Activated CD4-positive, alpha-beta T cell treated with anti-CD3 and anti-CD28 coated beads, Interleukin-2, amount 10 ng/mL, durations not matched to agents 24 days and 14 days (primary cell): ENCODE results near the gene DDA1. TPM values are rescaled to one million over a fixed set of nuclear protein-coding genes. Genes with fewer than 3 reads are reported as not detected.
"Not testable (repeated sequence)": the region's sequence is repeated elsewhere in the genome, so short reads cannot be mapped to it uniquely, and the experiment has no call there.

Source experiments
- DNase-seq: peaks from one replicate; pipeline ENCODE4 v3.0.0; 2022
- H3K27ac Mint-ChIP-seq: one replicate; pipeline ENCODE4 v1.8.0; 2022; ENCODE audit warnings: mild to moderate bottlenecking, mixed read lengths
- H3K27me3 Mint-ChIP-seq: one replicate; pipeline ENCODE4 v1.8.0; 2022; ENCODE audit warnings: mixed read lengths
- H3K36me3 Mint-ChIP-seq: one replicate; pipeline ENCODE4 v1.8.0; 2022; ENCODE audit warnings: low read depth, mild to moderate bottlenecking, mixed read lengths
- H3K4me1 Mint-ChIP-seq: one replicate; pipeline ENCODE4 v1.8.0; 2021; ENCODE audit warnings: mixed read lengths
- H3K4me3 Mint-ChIP-seq: one replicate; pipeline ENCODE4 v1.8.0; 2022; ENCODE audit warnings: mild to moderate bottlenecking, moderate library complexity, mixed read lengths
- H3K9me3 Mint-ChIP-seq: one replicate; pipeline ENCODE4 v1.8.0; 2021; ENCODE audit warnings: mixed read lengths
- intact Hi-C: fragments of 100-400 bp; cut with micrococcal nuclease; formaldehyde crosslinking; loops from one replicate; pipeline ENCODE4 v1.15.1; 2023
- total RNA-seq: library from RNA; stranded (reverse); gene quantifications from 2 replicates; pipeline ENCODE4 v1.2.3, GENCODE V29; 2022

Gene DDA1
- total RNA-seq, 1 donor from 2014 or later: 38.2 TPM

- Mint-ChIP-seq H3K27ac (no peak overlapping the region), H3K4me1 (peaks cover 9% of the 10 kb centered on the region), H3K4me3 (no peak overlapping the region), H3K27me3 (peaks cover 4% of the 10 kb centered on the region), H3K9me3 (no peaks in the 10 kb centered on the region), H3K36me3 (peaks cover under 1% of the 10 kb centered on the region)
- intact Hi-C loops: no loop called here
- DNase-seq: no peak
Measured at GRCh38 chr19:17347877-17348276, 38.5 kb downstream of the DDA1 start.

- H3K4me1 Mint-ChIP-seq: peaks cover 9% of the 10 kb centered on the region
- no peaks in the 10 kb centered on the region for H3K36me3 Mint-ChIP-seq
- no peaks in the 10 kb centered on the region for H3K9me3 Mint-ChIP-seq
- intact Hi-C loops: no loop called here
- peaks cover 4% of the 10 kb centered on the region for H3K27me3 Mint-ChIP-seq
- peak overlapping the region; percentile 23 for H3K4me3 Mint-ChIP-seq
- H3K27ac Mint-ChIP-seq: no peak overlapping the region
- no peak for DNase-seq
Measured at GRCh38 chr19:17348700-17349099, 39.3 kb downstream of the DDA1 start.

- peaks cover 4% of the 10 kb centered on the region for H3K4me1 Mint-ChIP-seq
- no peaks in the 10 kb centered on the region for H3K36me3 Mint-ChIP-seq
- intact Hi-C loops: no loop called here
- H3K27ac Mint-ChIP-seq: no peak overlapping the region
- H3K4me3 Mint-ChIP-seq: no peak overlapping the region
- no peak for DNase-seq
- no peaks in the 10 kb centered on the region for H3K9me3 Mint-ChIP-seq
- H3K27me3 Mint-ChIP-seq: peaks cover 4% of the 10 kb centered on the region
Measured at GRCh38 chr19:17351815-17352435, 42.6 kb downstream of the DDA1 start.

GRCh38 chr19:17352608-17353280 lies 43.4 kb downstream of the DDA1 start:
- DNase-seq: no peak
- intact Hi-C loops: no loop called here
- H3K4me1 Mint-ChIP-seq: peaks cover 4% of the 10 kb centered on the region
- peaks cover 4% of the 10 kb centered on the region for H3K27me3 Mint-ChIP-seq
- no peaks in the 10 kb centered on the region for H3K36me3 Mint-ChIP-seq
- H3K9me3 Mint-ChIP-seq: no peaks in the 10 kb centered on the region
- no peak overlapping the region for H3K27ac Mint-ChIP-seq
- H3K4me3 Mint-ChIP-seq: no peak overlapping the region

GRCh38 chr19:17353386-17353785 lies 44.0 kb downstream of the DDA1 start:
- peaks cover 2% of the 10 kb centered on the region for H3K27me3 Mint-ChIP-seq
- intact Hi-C loops: no loop called here
- no peaks in the 10 kb centered on the region for H3K36me3 Mint-ChIP-seq
- H3K4me3 Mint-ChIP-seq: no peak overlapping the region
- DNase-seq: no peak
- H3K9me3 Mint-ChIP-seq: no peaks in the 10 kb centered on the region
- H3K4me1 Mint-ChIP-seq: peaks cover 4% of the 10 kb centered on the region
- no peak overlapping the region for H3K27ac Mint-ChIP-seq

- Mint-ChIP-seq H3K27me3 (peaks cover under 1% of the 10 kb centered on the region), H3K4me1 (no peaks in the 10 kb centered on the region), H3K27ac (no peak overlapping the region), H3K9me3 (no peaks in the 10 kb centered on the region), H3K4me3 (no peak overlapping the region), H3K36me3 (no peaks in the 10 kb centered on the region)
- intact Hi-C loops: no loop called here
- no peak for DNase-seq
Measured at GRCh38 chr19:17357078-17357666, 47.8 kb downstream of the DDA1 start.

GRCh38 chr19:17357724-17358123 lies 48.4 kb downstream of the DDA1 start:
- no peaks in the 10 kb centered on the region for H3K4me1 Mint-ChIP-seq
- no peaks in the 10 kb centered on the region for H3K36me3 Mint-ChIP-seq
- intact Hi-C loops: no loop called here
- no peaks in the 10 kb centered on the region for H3K9me3 Mint-ChIP-seq
- no peak overlapping the region for H3K4me3 Mint-ChIP-seq
- H3K27me3 Mint-ChIP-seq: peaks cover 6% of the 10 kb centered on the region
- no peak for DNase-seq
- no peak overlapping the region for H3K27ac Mint-ChIP-seq

- no peaks in the 10 kb centered on the region for H3K36me3 Mint-ChIP-seq
- H3K4me3 Mint-ChIP-seq: no peak overlapping the region
- intact Hi-C loops: no loop called here
- H3K27me3 Mint-ChIP-seq: peaks cover 7% of the 10 kb centered on the region
- H3K9me3 Mint-ChIP-seq: no peaks in the 10 kb centered on the region
- DNase-seq: no peak
- H3K4me1 Mint-ChIP-seq: no peaks in the 10 kb centered on the region
- no peak overlapping the region for H3K27ac Mint-ChIP-seq
Measured at GRCh38 chr19:17358395-17358794, 49.0 kb downstream of the DDA1 start.

- intact Hi-C loops: no loop called here
- no peaks in the 10 kb centered on the region for H3K4me1 Mint-ChIP-seq
- H3K9me3 Mint-ChIP-seq: no peaks in the 10 kb centered on the region
- no peak overlapping the region for H3K27ac Mint-ChIP-seq
- no peaks in the 10 kb centered on the region for H3K36me3 Mint-ChIP-seq
- H3K4me3 Mint-ChIP-seq: no peak overlapping the region
- DNase-seq: no peak
- H3K27me3 Mint-ChIP-seq: peaks cover 8% of the 10 kb centered on the region
Measured at GRCh38 chr19:17359905-17360800, 50.8 kb downstream of the DDA1 start.

GRCh38 chr19:17363852-17364605 lies 54.7 kb downstream of the DDA1 start:
- H3K36me3 Mint-ChIP-seq, H3K4me1 Mint-ChIP-seq, DNase-seq, H3K4me3 Mint-ChIP-seq, H3K27ac Mint-ChIP-seq, H3K9me3 Mint-ChIP-seq, intact Hi-C loops: not testable (repeated sequence)
- H3K27me3 Mint-ChIP-seq: peaks cover 12% of the 10 kb centered on the region

- H3K27ac Mint-ChIP-seq: no peak overlapping the region
Measured at GRCh38 chr19:17365361-17365760, 56.0 kb downstream of the DDA1 start.

GRCh38 chr19:17370026-17370587 lies 60.7 kb downstream of the DDA1 start:
- no peaks in the 10 kb centered on the region for H3K4me1 Mint-ChIP-seq
- no peak overlapping the region for H3K27ac Mint-ChIP-seq
- no peak for DNase-seq
- intact Hi-C loops: no loop called here
- H3K4me3 Mint-ChIP-seq: no peak overlapping the region
- H3K9me3 Mint-ChIP-seq: no peaks in the 10 kb centered on the region
- peaks cover 9% of the 10 kb centered on the region for H3K27me3 Mint-ChIP-seq
- H3K36me3 Mint-ChIP-seq: no peaks in the 10 kb centered on the region

More at GRCh38 chr19:17365361-17365760, 56.0 kb downstream of the DDA1 start:
- no peaks in the 10 kb centered on the region for H3K36me3 Mint-ChIP-seq
- DNase-seq: no peak
- no peak overlapping the region for H3K4me3 Mint-ChIP-seq
- H3K9me3 Mint-ChIP-seq: no peaks in the 10 kb centered on the region
- H3K4me1 Mint-ChIP-seq: no peaks in the 10 kb centered on the region
- intact Hi-C loops: no loop called here
- H3K27me3 Mint-ChIP-seq: peaks cover 15% of the 10 kb centered on the region
